ENCODE measurements around the gene CAV1. TPM values are rescaled to one million over a fixed set of nuclear protein-coding genes. Genes with fewer than 3 reads are reported as not detected.
A peak's percentile ranks its signal among the peaks of the same experiment; 100 is the strongest.

CAV1 gene
- total and polyA plus RNA-seq, 2 experiments from 2014 or later: 16.0 to 21.1 TPM

DNA sequence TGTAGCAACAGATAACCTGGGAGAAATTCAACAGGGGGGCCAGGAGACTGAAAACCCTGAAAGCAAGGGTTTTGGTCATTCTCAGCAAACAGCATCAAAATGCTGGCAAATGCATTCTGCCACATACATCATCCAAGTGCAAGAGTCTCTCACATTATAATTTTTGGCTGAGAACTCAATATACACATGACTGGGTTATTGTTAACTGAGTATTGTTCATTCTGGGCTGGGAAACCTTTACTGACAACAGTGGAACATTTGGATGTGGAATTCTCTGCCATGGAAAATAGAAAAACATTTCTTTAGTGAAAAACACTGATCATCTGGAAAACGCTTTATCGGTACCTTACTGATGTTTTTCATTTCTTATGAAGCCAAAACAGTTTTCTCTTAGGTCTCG lies 74.0 kb downstream of the CAV1 start:
- Histone ChIP-seq H3K9me2 (ENCODE audit: insufficient read depth) (0 out of 2 replicates have a peak, but pooled peaks cover 3% of the 10 kb centered on the region), H4K20me1 (replicated peaks; ENCODE audit: insufficient read depth) (no peaks in the 10 kb centered on the region), H3K4me3 (no peak overlapping the region), H3K4me1 (ENCODE audit: insufficient read depth) (no peaks in the 10 kb centered on the region; the same call in 1 of the 2 replicates), H2AFZ (0 out of 2 replicates have a peak overlapping the region, but pooled peaks have one; percentile 11), H3K4me2 (no peak overlapping the region), H3K27ac (ENCODE audit: low read depth) (no peak overlapping the region), H3K79me2 (replicated peaks; ENCODE audit: insufficient read depth) (no peaks in the 10 kb centered on the region), H3K36me3 (ENCODE audit: insufficient read depth) (no peaks in the 10 kb centered on the region), H3K27me3 (ENCODE audit: insufficient read depth) (no peaks in the 10 kb centered on the region), H3F3A (replicated peaks; ENCODE audit: low read depth) (no peaks in the 10 kb centered on the region)
- no peaks in the 10 kb centered on the region for H3K9me3 Mint-ChIP-seq
- H3K27ac Mint-ChIP-seq: no peak overlapping the region
- peaks cover 1% of the 10 kb centered on the region for H3K27me3 Mint-ChIP-seq (ENCODE audit: insufficient read depth, low read depth, poor library complexity)
- H3K4me1 Mint-ChIP-seq: peaks cover under 1% of the 10 kb centered on the region; the same call in 1 of the 3 replicates
- no peaks in the 10 kb centered on the region for H3K36me3 Mint-ChIP-seq (ENCODE audit: low read depth)
- TF ChIP-seq JUNB (IDR thresholded peaks at IDR 0.05; ENCODE audit: unreplicated experiment): no peak
- no peak for TF ChIP-seq POLR2AphosphoS5 (IDR thresholded peaks at IDR 0.05; ENCODE audit: low read depth)
- TF ChIP-seq EZH2 (IDR thresholded peaks at IDR 0.05; ENCODE audit: low read depth, unreplicated experiment): no peak
- TF ChIP-seq ZNF114 (CRISPR knock-in tag; IDR thresholded peaks at IDR 0.05): no peak
- no peak for TF ChIP-seq EZH2phosphoT487 (IDR thresholded peaks at IDR 0.05; ENCODE audit: unreplicated experiment)
- no peak for TF ChIP-seq STAT1 (IDR thresholded peaks at IDR 0.05; ENCODE audit: unreplicated experiment)
- TF ChIP-seq ZNF331 (CRISPR knock-in tag; IDR thresholded peaks at IDR 0.05; ENCODE audit: low read depth): no peak
- TF ChIP-seq, protein P1, sequence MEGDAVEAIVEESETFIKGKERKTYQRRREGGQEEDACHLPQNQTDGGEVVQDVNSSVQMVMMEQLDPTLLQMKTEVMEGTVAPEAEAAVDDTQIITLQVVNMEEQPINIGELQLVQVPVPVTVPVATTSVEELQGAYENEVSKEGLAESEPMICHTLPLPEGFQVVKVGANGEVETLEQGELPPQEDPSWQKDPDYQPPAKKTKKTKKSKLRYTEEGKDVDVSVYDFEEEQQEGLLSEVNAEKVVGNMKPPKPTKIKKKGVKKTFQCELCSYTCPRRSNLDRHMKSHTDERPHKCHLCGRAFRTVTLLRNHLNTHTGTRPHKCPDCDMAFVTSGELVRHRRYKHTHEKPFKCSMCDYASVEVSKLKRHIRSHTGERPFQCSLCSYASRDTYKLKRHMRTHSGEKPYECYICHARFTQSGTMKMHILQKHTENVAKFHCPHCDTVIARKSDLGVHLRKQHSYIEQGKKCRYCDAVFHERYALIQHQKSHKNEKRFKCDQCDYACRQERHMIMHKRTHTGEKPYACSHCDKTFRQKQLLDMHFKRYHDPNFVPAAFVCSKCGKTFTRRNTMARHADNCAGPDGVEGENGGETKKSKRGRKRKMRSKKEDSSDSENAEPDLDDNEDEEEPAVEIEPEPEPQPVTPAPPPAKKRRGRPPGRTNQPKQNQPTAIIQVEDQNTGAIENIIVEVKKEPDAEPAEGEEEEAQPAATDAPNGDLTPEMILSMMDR (conservative IDR thresholded peaks at IDR 0.05; ENCODE audit: low read depth in 2 of 2): no peak
- TF ChIP-seq, protein P2, sequence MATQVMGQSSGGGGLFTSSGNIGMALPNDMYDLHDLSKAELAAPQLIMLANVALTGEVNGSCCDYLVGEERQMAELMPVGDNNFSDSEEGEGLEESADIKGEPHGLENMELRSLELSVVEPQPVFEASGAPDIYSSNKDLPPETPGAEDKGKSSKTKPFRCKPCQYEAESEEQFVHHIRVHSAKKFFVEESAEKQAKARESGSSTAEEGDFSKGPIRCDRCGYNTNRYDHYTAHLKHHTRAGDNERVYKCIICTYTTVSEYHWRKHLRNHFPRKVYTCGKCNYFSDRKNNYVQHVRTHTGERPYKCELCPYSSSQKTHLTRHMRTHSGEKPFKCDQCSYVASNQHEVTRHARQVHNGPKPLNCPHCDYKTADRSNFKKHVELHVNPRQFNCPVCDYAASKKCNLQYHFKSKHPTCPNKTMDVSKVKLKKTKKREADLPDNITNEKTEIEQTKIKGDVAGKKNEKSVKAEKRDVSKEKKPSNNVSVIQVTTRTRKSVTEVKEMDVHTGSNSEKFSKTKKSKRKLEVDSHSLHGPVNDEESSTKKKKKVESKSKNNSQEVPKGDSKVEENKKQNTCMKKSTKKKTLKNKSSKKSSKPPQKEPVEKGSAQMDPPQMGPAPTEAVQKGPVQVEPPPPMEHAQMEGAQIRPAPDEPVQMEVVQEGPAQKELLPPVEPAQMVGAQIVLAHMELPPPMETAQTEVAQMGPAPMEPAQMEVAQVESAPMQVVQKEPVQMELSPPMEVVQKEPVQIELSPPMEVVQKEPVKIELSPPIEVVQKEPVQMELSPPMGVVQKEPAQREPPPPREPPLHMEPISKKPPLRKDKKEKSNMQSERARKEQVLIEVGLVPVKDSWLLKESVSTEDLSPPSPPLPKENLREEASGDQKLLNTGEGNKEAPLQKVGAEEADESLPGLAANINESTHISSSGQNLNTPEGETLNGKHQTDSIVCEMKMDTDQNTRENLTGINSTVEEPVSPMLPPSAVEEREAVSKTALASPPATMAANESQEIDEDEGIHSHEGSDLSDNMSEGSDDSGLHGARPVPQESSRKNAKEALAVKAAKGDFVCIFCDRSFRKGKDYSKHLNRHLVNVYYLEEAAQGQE (IDR thresholded peaks at IDR 0.05; ENCODE audit: unreplicated experiment): no peak
- TF ChIP-seq CREB1 (CRISPR knock-in tag; IDR thresholded peaks at IDR 0.05; ENCODE audit: low read depth): no peak
- TF ChIP-seq, protein P3, sequence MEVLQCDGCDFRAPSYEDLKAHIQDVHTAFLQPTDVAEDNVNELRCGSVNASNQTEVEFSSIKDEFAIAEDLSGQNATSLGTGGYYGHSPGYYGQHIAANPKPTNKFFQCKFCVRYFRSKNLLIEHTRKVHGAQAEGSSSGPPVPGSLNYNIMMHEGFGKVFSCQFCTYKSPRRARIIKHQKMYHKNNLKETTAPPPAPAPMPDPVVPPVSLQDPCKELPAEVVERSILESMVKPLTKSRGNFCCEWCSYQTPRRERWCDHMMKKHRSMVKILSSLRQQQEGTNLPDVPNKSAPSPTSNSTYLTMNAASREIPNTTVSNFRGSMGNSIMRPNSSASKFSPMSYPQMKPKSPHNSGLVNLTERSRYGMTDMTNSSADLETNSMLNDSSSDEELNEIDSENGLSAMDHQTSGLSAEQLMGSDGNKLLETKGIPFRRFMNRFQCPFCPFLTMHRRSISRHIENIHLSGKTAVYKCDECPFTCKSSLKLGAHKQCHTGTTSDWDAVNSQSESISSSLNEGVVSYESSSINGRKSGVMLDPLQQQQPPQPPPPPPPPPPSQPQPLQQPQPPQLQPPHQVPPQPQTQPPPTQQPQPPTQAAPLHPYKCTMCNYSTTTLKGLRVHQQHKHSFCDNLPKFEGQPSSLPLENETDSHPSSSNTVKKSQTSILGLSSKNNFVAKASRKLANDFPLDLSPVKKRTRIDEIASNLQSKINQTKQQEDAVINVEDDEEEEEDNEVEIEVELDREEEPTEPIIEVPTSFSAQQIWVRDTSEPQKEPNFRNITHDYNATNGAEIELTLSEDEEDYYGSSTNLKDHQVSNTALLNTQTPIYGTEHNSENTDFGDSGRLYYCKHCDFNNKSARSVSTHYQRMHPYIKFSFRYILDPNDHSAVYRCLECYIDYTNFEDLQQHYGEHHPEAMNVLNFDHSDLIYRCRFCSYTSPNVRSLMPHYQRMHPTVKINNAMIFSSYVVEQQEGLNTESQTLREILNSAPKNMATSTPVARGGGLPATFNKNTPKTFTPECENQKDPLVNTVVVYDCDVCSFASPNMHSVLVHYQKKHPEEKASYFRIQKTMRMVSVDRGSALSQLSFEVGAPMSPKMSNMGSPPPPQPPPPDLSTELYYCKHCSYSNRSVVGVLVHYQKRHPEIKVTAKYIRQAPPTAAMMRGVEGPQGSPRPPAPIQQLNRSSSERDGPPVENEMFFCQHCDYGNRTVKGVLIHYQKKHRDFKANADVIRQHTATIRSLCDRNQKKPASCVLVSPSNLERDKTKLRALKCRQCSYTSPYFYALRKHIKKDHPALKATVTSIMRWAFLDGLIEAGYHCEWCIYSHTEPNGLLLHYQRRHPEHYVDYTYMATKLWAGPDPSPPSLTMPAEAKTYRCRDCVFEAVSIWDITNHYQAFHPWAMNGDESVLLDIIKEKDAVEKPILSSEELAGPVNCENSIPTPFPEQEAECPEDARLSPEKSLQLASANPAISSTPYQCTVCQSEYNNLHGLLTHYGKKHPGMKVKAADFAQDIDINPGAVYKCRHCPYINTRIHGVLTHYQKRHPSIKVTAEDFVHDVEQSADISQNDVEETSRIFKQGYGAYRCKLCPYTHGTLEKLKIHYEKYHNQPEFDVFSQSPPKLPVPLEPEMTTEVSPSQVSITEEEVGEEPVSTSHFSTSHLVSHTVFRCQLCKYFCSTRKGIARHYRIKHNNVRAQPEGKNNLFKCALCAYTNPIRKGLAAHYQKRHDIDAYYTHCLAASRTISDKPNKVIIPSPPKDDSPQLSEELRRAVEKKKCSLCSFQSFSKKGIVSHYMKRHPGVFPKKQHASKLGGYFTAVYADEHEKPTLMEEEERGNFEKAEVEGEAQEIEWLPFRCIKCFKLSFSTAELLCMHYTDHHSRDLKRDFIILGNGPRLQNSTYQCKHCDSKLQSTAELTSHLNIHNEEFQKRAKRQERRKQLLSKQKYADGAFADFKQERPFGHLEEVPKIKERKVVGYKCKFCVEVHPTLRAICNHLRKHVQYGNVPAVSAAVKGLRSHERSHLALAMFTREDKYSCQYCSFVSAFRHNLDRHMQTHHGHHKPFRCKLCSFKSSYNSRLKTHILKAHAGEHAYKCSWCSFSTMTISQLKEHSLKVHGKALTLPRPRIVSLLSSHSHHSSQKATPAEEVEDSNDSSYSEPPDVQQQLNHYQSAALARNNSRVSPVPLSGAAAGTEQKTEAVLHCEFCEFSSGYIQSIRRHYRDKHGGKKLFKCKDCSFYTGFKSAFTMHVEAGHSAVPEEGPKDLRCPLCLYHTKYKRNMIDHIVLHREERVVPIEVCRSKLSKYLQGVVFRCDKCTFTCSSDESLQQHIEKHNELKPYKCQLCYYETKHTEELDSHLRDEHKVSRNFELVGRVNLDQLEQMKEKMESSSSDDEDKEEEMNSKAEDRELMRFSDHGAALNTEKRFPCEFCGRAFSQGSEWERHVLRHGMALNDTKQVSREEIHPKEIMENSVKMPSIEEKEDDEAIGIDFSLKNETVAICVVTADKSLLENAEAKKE (CRISPR knock-in tag; IDR thresholded peaks at IDR 0.05): no peak
- TF ChIP-seq NANOG (IDR thresholded peaks at IDR 0.05; ENCODE audit: borderline replicate concordance): no peak
- ATAC-seq (no peak), DNase-seq (ENCODE audit: low spot score) (no peak)
- H3K4me3 Mint-ChIP-seq: no peak overlapping the region
